Neural progenitor cell (in vitro differentiated cells): ENCODE data around the gene LRRC40. TPM values are rescaled to one million over a fixed set of nuclear protein-coding genes. Genes with fewer than 3 reads are reported as not detected.
A peak's percentile ranks its signal among the peaks of the same experiment; 100 is the strongest.

Source experiments
- DNase-seq: peaks from one replicate; pipeline ENCODE4 v3.0.0-alpha.2; 2016; ENCODE audit warnings: low spot score
- H2AFZ ChIP-seq: fragments of 200-600 bp; sonication (generic); replicated peaks from 2 replicates; pipeline ENCODE4 v1.6.1; 2016; ENCODE audit warnings: antibody characterized with exemption
- H3F3A ChIP-seq: fragments of 200-600 bp; sonication (generic); 2 replicates; pipeline ENCODE4 v1.6.1; 2016; ENCODE audit warnings: antibody characterized with exemption, low read depth
- H3K27ac ChIP-seq: fragments of 200-600 bp; sonication (generic); 2 replicates; pipeline ENCODE4 v1.5.1; 2016; ENCODE audit warnings: mild to moderate bottlenecking
- H3K27me3 ChIP-seq: fragments of 200-600 bp; sonication (generic); 2 replicates; pipeline ENCODE4 v1.6.1; 2016; ENCODE audit warnings: mild to moderate bottlenecking, moderate library complexity
- H3K36me3 ChIP-seq: fragments of 200-600 bp; sonication (generic); 2 replicates; pipeline ENCODE4 v1.5.1; 2016
- H3K4me1 ChIP-seq: fragments of 200-600 bp; sonication (generic); 2 replicates; pipeline ENCODE4 v1.6.1; 2016; ENCODE audit warnings: mixed run types
- H3K4me2 ChIP-seq: fragments of 200-600 bp; sonication (generic); 2 replicates; pipeline ENCODE4 v1.6.1; 2016
- H3K4me3 ChIP-seq: fragments of 200-600 bp; sonication (generic); 2 replicates; pipeline ENCODE4 v1.5.1; 2016
- H3K79me2 ChIP-seq: fragments of 200-600 bp; sonication (generic); 2 replicates; pipeline ENCODE4 v1.6.1; 2016; ENCODE audit warnings: low read depth
- H3K9ac ChIP-seq: fragments of 200-600 bp; sonication (generic); 2 replicates; pipeline ENCODE4 v1.6.1; 2016
- H3K9me3 ChIP-seq: fragments of 200-600 bp; sonication (generic); 2 replicates; pipeline ENCODE4 v1.5.1; 2016; ENCODE audit warnings: low read depth
- H4K20me1 ChIP-seq: fragments of 200-600 bp; sonication (generic); 2 replicates; pipeline ENCODE4 v1.6.1; 2016; ENCODE audit warnings: low read depth
- H3K27ac Mint-ChIP-seq: 3 replicates; pipeline ENCODE4 v1.8.0; 2021; ENCODE audit warnings: mixed read lengths
- H3K27me3 Mint-ChIP-seq: 2 replicates; pipeline ENCODE4 v1.8.0; 2022; ENCODE audit warnings: low read depth, mild to moderate bottlenecking, inconsistent platforms, moderate library complexity, mixed read lengths; ENCODE audit not compliant: insufficient read depth
- H3K36me3 Mint-ChIP-seq: 3 replicates; pipeline ENCODE4 v1.8.0; 2021; ENCODE audit warnings: mixed read lengths
- H3K4me1 Mint-ChIP-seq: 3 replicates; pipeline ENCODE4 v1.8.0; 2021; ENCODE audit warnings: mixed read lengths
- H3K4me3 Mint-ChIP-seq: 3 replicates; pipeline ENCODE4 v1.8.0; 2021; ENCODE audit warnings: mild to moderate bottlenecking, moderate library complexity, mixed read lengths
- H3K9me3 Mint-ChIP-seq: 3 replicates; pipeline ENCODE4 v1.8.0; 2020; ENCODE audit warnings: mixed read lengths
- CTCF ChIP-seq: fragments of 200-600 bp; sonication (generic); IDR thresholded peaks from 2 replicates; pipeline ENCODE4 v1.5.1; 2017; ENCODE audit warnings: antibody characterized with exemption, mild to moderate bottlenecking
- EZH2 ChIP-seq: fragments of 200-600 bp; sonication (generic); IDR thresholded peaks from 2 replicates; pipeline ENCODE4 v1.6.1; 2017; ENCODE audit warnings: antibody characterized with exemption, mild to moderate bottlenecking, moderate library complexity
- EZH2phosphoT487 ChIP-seq: fragments of 200-600 bp; sonication (generic); IDR thresholded peaks from 2 replicates; pipeline ENCODE4 v1.6.1; 2017; ENCODE audit warnings: antibody characterized with exemption
- total RNA-seq: library from RNA; depleted of rRNA; stranded (reverse); fragments of >200 nt; gene quantifications from 2 replicates; pipeline ENCODE4 v1.2.3, GENCODE V29; 2015; ENCODE audit warnings: low replicate concordance

The LRRC40 gene
- total RNA-seq, 1 donor from 2014 or later: 88.1 TPM

GRCh38 chr1:70220015-70220414 lies 14.6 kb upstream of the LRRC40 start:
- H2AFZ ChIP-seq: no peak overlapping the region
- H3K4me3 ChIP-seq: no peak overlapping the region
- no peaks in the 10 kb centered on the region for H3K27me3 ChIP-seq
- H3K27ac ChIP-seq: no peak overlapping the region
- peak overlapping the region; percentile 46 for H3K4me3 Mint-ChIP-seq
- H3K36me3 ChIP-seq: peaks cover 20% of the 10 kb centered on the region
- H3K79me2 ChIP-seq: peaks cover 97% of the 10 kb centered on the region
- peaks cover 34% of the 10 kb centered on the region for H4K20me1 ChIP-seq
- no peak for TF ChIP-seq CTCF
- TF ChIP-seq EZH2phosphoT487: no peak
- no peak for TF ChIP-seq EZH2
- H3K9me3 Mint-ChIP-seq: no peaks in the 10 kb centered on the region
- no peaks in the 10 kb centered on the region for H3K9me3 ChIP-seq
- no peaks in the 10 kb centered on the region for H3K27me3 Mint-ChIP-seq
- no peak overlapping the region for H3K9ac ChIP-seq
- H3K36me3 Mint-ChIP-seq: peaks cover 10% of the 10 kb centered on the region
- no peak for DNase-seq
- H3F3A ChIP-seq: peaks cover 36% of the 10 kb centered on the region
- H3K4me1 Mint-ChIP-seq: peaks cover 35% of the 10 kb centered on the region
- H3K27ac Mint-ChIP-seq: no peak overlapping the region
- no peak overlapping the region for H3K4me2 ChIP-seq
- peaks cover 19% of the 10 kb centered on the region for H3K4me1 ChIP-seq

GRCh38 chr1:70211541-70211940 lies 6.2 kb upstream of the LRRC40 start:
- H3K36me3 ChIP-seq: peaks cover 4% of the 10 kb centered on the region
- H3K9ac ChIP-seq: no peak overlapping the region
- no peaks in the 10 kb centered on the region for H3F3A ChIP-seq
- peaks cover 13% of the 10 kb centered on the region for H4K20me1 ChIP-seq
- TF ChIP-seq EZH2phosphoT487 (no peak), CTCF (no peak)
- Mint-ChIP-seq H3K27me3 (no peaks in the 10 kb centered on the region), H3K36me3 (peaks cover 3% of the 10 kb centered on the region), H3K27ac (no peak overlapping the region), H3K9me3 (no peaks in the 10 kb centered on the region), H3K4me1 (peaks cover 10% of the 10 kb centered on the region), H3K4me3 (no peak overlapping the region)
- no peak for DNase-seq
- no peaks in the 10 kb centered on the region for H3K27me3 ChIP-seq
- peaks cover 100% of the 10 kb centered on the region for H3K79me2 ChIP-seq
- no peak overlapping the region for H2AFZ ChIP-seq
- H3K4me3 ChIP-seq: no peak overlapping the region
- H3K27ac ChIP-seq: no peak overlapping the region
- no peak overlapping the region for H3K4me2 ChIP-seq
- no peaks in the 10 kb centered on the region for H3K4me1 ChIP-seq
- no peaks in the 10 kb centered on the region for H3K9me3 ChIP-seq

GRCh38 chr1:70210820-70211219 lies 5.4 kb upstream of the LRRC40 start:
- Histone ChIP-seq H3K9ac (no peak overlapping the region), H3K9me3 (no peaks in the 10 kb centered on the region), H3K36me3 (peaks cover 4% of the 10 kb centered on the region), H3K79me2 (peaks cover 100% of the 10 kb centered on the region), H3K27ac (no peak overlapping the region), H2AFZ (no peak overlapping the region), H4K20me1 (peaks cover 13% of the 10 kb centered on the region), H3K27me3 (no peaks in the 10 kb centered on the region), H3K4me1 (no peaks in the 10 kb centered on the region), H3F3A (peaks cover 3% of the 10 kb centered on the region), H3K4me2 (no peak overlapping the region), H3K4me3 (no peak overlapping the region)
- Mint-ChIP-seq H3K4me1 (peaks cover 14% of the 10 kb centered on the region), H3K36me3 (peaks cover 3% of the 10 kb centered on the region), H3K27me3 (no peaks in the 10 kb centered on the region), H3K4me3 (no peak overlapping the region), H3K27ac (no peak overlapping the region), H3K9me3 (no peaks in the 10 kb centered on the region)
- TF ChIP-seq EZH2phosphoT487: no peak
- DNase-seq: no peak

- Histone ChIP-seq H3K27me3 (no peaks in the 10 kb centered on the region), H2AFZ (no peak overlapping the region), H3K9me3 (no peaks in the 10 kb centered on the region), H3K36me3 (no peaks in the 10 kb centered on the region), H3K4me2 (no peak overlapping the region), H3F3A (peaks cover 5% of the 10 kb centered on the region), H3K9ac (no peak overlapping the region), H3K4me1 (peaks cover 8% of the 10 kb centered on the region), H4K20me1 (peaks cover 7% of the 10 kb centered on the region), H3K79me2 (peaks cover 98% of the 10 kb centered on the region), H3K4me3 (no peak overlapping the region), H3K27ac (no peak overlapping the region)
- no peak overlapping the region for H3K4me3 Mint-ChIP-seq
- H3K4me1 Mint-ChIP-seq: peaks cover 25% of the 10 kb centered on the region
- no peak for DNase-seq
- no peaks in the 10 kb centered on the region for H3K36me3 Mint-ChIP-seq
- no peak overlapping the region for H3K27ac Mint-ChIP-seq
- H3K9me3 Mint-ChIP-seq: no peaks in the 10 kb centered on the region
- no peaks in the 10 kb centered on the region for H3K27me3 Mint-ChIP-seq
- TF ChIP-seq EZH2phosphoT487 (no peak), CTCF (no peak), EZH2 (no peak)
These were observed 2.9 kb upstream of the LRRC40 start for GRCh38 chr1:70208292-70208691.
